Measurements from ENCODE around the gene SLAMF9. TPM values are rescaled to one million over a fixed set of nuclear protein-coding genes. Genes with fewer than 3 reads are reported as not detected.

SLAMF9 gene
- total RNA-seq, 1 experiment from 2014 or later: not detected

GRCh38 chr1:159943278-159943640, 10.8 kb downstream of the SLAMF9 start:
- no peak overlapping the region for H3K4me3 Mint-ChIP-seq
- TF ChIP-seq ZNF317 (CRISPR knock-in tag; IDR thresholded peaks at IDR 0.05; ENCODE audit: borderline replicate concordance, low read depth): no peak
- TF ChIP-seq NFATC4 (CRISPR knock-in tag; IDR thresholded peaks at IDR 0.05): no peak
- no peak for TF ChIP-seq PRDM15 (CRISPR knock-in tag; IDR thresholded peaks at IDR 0.05)
- no peak for TF ChIP-seq NR3C1 (CRISPR knock-in tag; conservative IDR thresholded peaks at IDR 0.05; ENCODE audit: low read depth)
- TF ChIP-seq NFYB (CRISPR knock-in tag; conservative IDR thresholded peaks at IDR 0.05; ENCODE audit: low read depth): no peak
- TF ChIP-seq ZBTB21 (CRISPR knock-in tag; IDR thresholded peaks at IDR 0.05; ENCODE audit: borderline replicate concordance): no peak
- no peak for TF ChIP-seq GRHL2 (CRISPR knock-in tag; IDR thresholded peaks at IDR 0.05; ENCODE audit: insufficient replicate concordance, severe bottlenecking)
- TF ChIP-seq AFF4 (CRISPR knock-in tag; IDR thresholded peaks at IDR 0.05; ENCODE audit: borderline replicate concordance): no peak
- TF ChIP-seq ZNF423 (CRISPR knock-in tag; IDR thresholded peaks at IDR 0.05): no peak
- no peak for TF ChIP-seq NFE2L1 (CRISPR knock-in tag; IDR thresholded peaks at IDR 0.05)
- TF ChIP-seq GABPB1 (CRISPR knock-in tag; IDR thresholded peaks at IDR 0.05): no peak
- no peak for TF ChIP-seq STAT6 (CRISPR knock-in tag; conservative IDR thresholded peaks at IDR 0.05; ENCODE audit: low read depth)
- TF ChIP-seq ZSCAN18 (CRISPR knock-in tag; IDR thresholded peaks at IDR 0.05): no peak
- no peak for TF ChIP-seq ZMAT4 (CRISPR knock-in tag; IDR thresholded peaks at IDR 0.05)
- TF ChIP-seq ZNF121 (CRISPR knock-in tag; IDR thresholded peaks at IDR 0.05): no peak
- no peak for TF ChIP-seq ZNF138 (CRISPR knock-in tag; conservative IDR thresholded peaks at IDR 0.05)
- no peak for TF ChIP-seq SMAD3 (CRISPR knock-in tag; IDR thresholded peaks at IDR 0.05; ENCODE audit: borderline replicate concordance)
- no peak for TF ChIP-seq CTCF (IDR thresholded peaks at IDR 0.05)
- no peak for TF ChIP-seq ZNF671 (CRISPR knock-in tag; IDR thresholded peaks at IDR 0.05)
- CTCF ChIA-PET: interaction anchor here (5.8 kb wide), 1 partner anchor 63 kb away, joined by 100 read pairs; no protein-coding TSS in a partner anchor

More at GRCh38 chr1:159943278-159943640, 10.8 kb downstream of the SLAMF9 start:
- Mint-ChIP-seq H3K4me1 (peaks cover 45% of the 10 kb centered on the region), H3K27me3 (ENCODE audit: low read depth) (no peaks in the 10 kb centered on the region), H3K9me3 (no peaks in the 10 kb centered on the region), H3K36me3 (peaks cover 5% of the 10 kb centered on the region; the same call in 1 of the 2 replicates), H3K27ac (no peak overlapping the region)
- no peak for ATAC-seq
- no peak for DNase-seq (ENCODE audit: low spot score)
- POLR2A ChIA-PET: no interaction called here
